Upper lobe of left lung (tissue), 6 donors: ENCODE data around the gene TBC1D5. TPM values are rescaled to one million over a fixed set of nuclear protein-coding genes. Genes with fewer than 3 reads are reported as not detected.

Experiments used
- ATAC-seq, 2 donors: fragments of 200-7000 bp; cut with Tn5 transposase; one replicate each; pipeline ENCODE4 v1.9.1; 2022; ENCODE audit warnings: mild to moderate bottlenecking in 2 of 2, moderate library complexity in 2 of 2; ENCODE audit not compliant: low FRiP score in 2 of 2
- DNase-seq, 2 donors: peaks; one replicate each; pipeline ENCODE4 v3.0.0-alpha.2; 2019 to 2020
- H3K27ac ChIP-seq, 4 donors: fragments of 200-600 bp; sonication (generic); one replicate each; pipeline ENCODE4 v1.5.1; 2016 to 2019
- H3K27me3 ChIP-seq, 4 donors: fragments of 200-600 bp; sonication (generic); one replicate each; pipeline ENCODE4 v1.5.1; 2017 to 2019
- H3K36me3 ChIP-seq, 4 donors: fragments of 200-600 bp; sonication (generic); one replicate each; pipeline ENCODE4 v1.5.1; 2016 to 2019
- H3K4me1 ChIP-seq, 4 donors: fragments of 200-600 bp; sonication (generic); one replicate each; pipeline ENCODE4 v1.5.1; 2018 to 2019
- H3K4me3 ChIP-seq, 4 donors: fragments of 200-600 bp; sonication (generic); one replicate each; pipeline ENCODE4 v1.5.1; 2017 to 2019; ENCODE audit warnings: mild to moderate bottlenecking in 2 of 4, moderate library complexity in 1 of 4
- H3K9me3 ChIP-seq, 4 donors: fragments of 200-600 bp; sonication (generic); one replicate each; pipeline ENCODE4 v1.5.1; 2018 to 2019
- EP300 ChIP-seq, 4 donors: sonication (generic); formaldehyde crosslinking; IDR thresholded peaks; one replicate each; pipeline ENCODE4 v1.5.1; 2017; ENCODE audit warnings: antibody characterized with exemption in 4 of 4, control low read depth in 2 of 4
- POLR2A ChIP-seq, 4 donors: fragments of 450-650 bp; IDR thresholded peaks; one replicate each; pipeline ENCODE4 v1.5.1; 2016 to 2017; ENCODE audit warnings: antibody characterized with exemption in 4 of 4, mild to moderate bottlenecking in 2 of 4
- POLR2AphosphoS5 ChIP-seq, 2 donors: sonication (generic); formaldehyde crosslinking; IDR thresholded peaks; one replicate each; pipeline ENCODE4 v1.5.1; 2017; ENCODE audit warnings: antibody characterized with exemption in 2 of 2
- WGBS, 2 donors: methylation state at CpG; one replicate each; pipeline ENCODE4 v1.1.5; 2017 to 2018; 5-methylcytosine and 5-hydroxymethylcytosine counted together
- total RNA-seq, 6 donors: library from RNA; depleted of rRNA in 4 of 6; stranded (reverse); fragments of >200 nt in 4 of 6; gene quantifications; one replicate each; pipeline versions ENCODE4 v1.1.0 to v1.2.1, GENCODE V29; 2016 to 2021
- TF ChIP-seq, protein P1 (sequence below), 6 experiments: fragments of 450-650 bp in 4 of 6; fragments of 200-600 bp in 2 of 6; sonication (generic) in 2 of 6; IDR thresholded peaks; one replicate each; pipeline ENCODE4 v1.5.1; 2016 to 2019; ENCODE audit warnings: antibody characterized with exemption in 6 of 6
- donor health status: DM: no; HTN: no; CAD: no; lungs with moderate emphysema.
- donor health status: DM: no; HTN: yes; CAD: no; lungs with severe emphysema.

Gene TBC1D5
- total RNA-seq, 6 donors from 2014 or later, result 53.0 to 135 (median 63.3) TPM

DNA sequence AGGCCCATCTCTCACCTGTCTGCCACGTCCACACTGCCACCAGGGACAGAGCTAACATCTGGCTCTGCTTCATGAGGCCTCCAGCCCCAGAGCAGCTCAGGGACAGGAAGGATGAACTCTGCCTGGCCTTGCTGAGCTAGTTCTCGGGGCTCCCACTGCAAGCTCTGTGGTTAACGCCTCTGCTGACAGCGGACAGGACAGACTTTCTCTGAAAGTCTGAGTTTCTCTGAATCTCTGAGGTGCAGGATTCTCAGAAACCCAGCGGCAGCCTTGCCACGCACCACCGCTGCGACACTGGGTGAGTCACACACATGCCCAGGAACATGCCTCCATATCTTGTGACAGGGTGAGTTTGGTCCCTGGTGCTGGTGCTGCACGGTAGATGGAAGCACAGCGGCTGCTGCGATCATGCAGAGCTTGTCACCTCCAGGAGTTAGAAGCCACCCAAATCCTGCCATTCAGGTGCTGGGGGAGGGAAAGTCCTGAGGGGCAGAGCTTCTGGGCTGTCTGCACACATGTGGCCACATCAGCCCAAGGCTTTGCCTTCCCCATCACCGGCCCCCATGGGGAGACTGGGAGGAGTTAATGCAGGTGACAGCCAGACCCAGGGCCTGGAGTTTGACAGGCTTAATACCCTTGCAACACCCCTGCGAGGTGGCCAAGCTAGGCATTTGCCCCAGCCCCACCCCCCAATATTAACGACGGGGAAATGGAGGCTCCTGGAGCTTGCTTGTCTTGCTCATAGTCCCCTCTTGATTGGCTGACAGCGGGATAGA is 590.6 kb downstream of the TBC1D5 start:
- H3K27me3 ChIP-seq, result no peaks in the 10 kb centered on the region
- no peaks in the 10 kb centered on the region for H3K4me1 ChIP-seq
- H3K27ac ChIP-seq, result no peak overlapping the region

DNA sequence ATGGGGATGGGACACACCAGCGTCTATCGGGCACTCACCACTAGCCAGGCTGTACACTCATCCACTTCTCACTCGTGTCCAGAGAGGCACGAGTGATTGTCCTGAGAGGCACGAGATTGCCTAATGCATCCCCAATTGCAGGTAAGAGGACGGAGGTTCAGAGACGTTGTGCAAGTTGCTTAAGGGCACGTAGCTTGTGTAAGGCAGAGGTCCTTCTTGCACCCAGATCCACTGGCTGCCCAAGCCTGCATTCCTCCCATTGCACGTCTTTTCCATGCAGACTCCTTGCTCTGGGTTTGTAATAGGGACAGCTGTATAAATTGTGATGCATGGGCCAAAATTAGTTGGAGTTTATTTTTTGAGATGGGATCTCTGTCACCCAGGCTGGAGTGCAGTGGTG is 593.4 kb downstream of the TBC1D5 start:
- WGBS, 2 donors, result 69 to 98% methylated on average over 5 to 9 of the region's 9 CpGs
- Histone ChIP-seq H3K36me3 (peaks cover 0 to 10% (median 9%) of the 10 kb centered on the region in 4 donors), H3K27me3 (no peaks in the 10 kb centered on the region), H3K4me3 (no peak overlapping the region), H3K27ac (no peak overlapping the region), H3K9me3 (peaks cover 0 to 13% (median 10%) of the 10 kb centered on the region in 4 donors), H3K4me1 (no peaks in the 10 kb centered on the region)
- TF ChIP-seq, protein P1, sequence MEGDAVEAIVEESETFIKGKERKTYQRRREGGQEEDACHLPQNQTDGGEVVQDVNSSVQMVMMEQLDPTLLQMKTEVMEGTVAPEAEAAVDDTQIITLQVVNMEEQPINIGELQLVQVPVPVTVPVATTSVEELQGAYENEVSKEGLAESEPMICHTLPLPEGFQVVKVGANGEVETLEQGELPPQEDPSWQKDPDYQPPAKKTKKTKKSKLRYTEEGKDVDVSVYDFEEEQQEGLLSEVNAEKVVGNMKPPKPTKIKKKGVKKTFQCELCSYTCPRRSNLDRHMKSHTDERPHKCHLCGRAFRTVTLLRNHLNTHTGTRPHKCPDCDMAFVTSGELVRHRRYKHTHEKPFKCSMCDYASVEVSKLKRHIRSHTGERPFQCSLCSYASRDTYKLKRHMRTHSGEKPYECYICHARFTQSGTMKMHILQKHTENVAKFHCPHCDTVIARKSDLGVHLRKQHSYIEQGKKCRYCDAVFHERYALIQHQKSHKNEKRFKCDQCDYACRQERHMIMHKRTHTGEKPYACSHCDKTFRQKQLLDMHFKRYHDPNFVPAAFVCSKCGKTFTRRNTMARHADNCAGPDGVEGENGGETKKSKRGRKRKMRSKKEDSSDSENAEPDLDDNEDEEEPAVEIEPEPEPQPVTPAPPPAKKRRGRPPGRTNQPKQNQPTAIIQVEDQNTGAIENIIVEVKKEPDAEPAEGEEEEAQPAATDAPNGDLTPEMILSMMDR (IDR thresholded peaks at IDR 0.05), result no peak
- TF ChIP-seq EP300 (IDR thresholded peaks at IDR 0.05) (no peak), POLR2AphosphoS5 (IDR thresholded peaks at IDR 0.05) (no peak), POLR2A (IDR thresholded peaks at IDR 0.05) (no peak)
- ATAC-seq, result no peak
- DNase-seq, result no peak

More for the DNA sequence above, 590.6 kb downstream of the TBC1D5 start:
- DNase-seq (peak in 1 of 2 donors; percentile 49), ATAC-seq (peak in 1 of 2 donors; percentile 34)
- peak in 1 of 2 donors; percentile 17 for TF ChIP-seq POLR2AphosphoS5 (IDR thresholded peaks at IDR 0.05)
- TF ChIP-seq POLR2A (IDR thresholded peaks at IDR 0.05), result no peak
- TF ChIP-seq, protein P1 (IDR thresholded peaks at IDR 0.05), result no peak
- peaks cover 0 to 15% (median 11%) of the 10 kb centered on the region in 4 donors for H3K9me3 ChIP-seq
- no peak overlapping the region for H3K4me3 ChIP-seq
- peaks cover 0 to 31% (median 24%) of the 10 kb centered on the region in 4 donors for H3K36me3 ChIP-seq
- 82 to 83% methylated on average over 3 to 15 of the region's 16 CpGs for WGBS, 2 donors

DNA sequence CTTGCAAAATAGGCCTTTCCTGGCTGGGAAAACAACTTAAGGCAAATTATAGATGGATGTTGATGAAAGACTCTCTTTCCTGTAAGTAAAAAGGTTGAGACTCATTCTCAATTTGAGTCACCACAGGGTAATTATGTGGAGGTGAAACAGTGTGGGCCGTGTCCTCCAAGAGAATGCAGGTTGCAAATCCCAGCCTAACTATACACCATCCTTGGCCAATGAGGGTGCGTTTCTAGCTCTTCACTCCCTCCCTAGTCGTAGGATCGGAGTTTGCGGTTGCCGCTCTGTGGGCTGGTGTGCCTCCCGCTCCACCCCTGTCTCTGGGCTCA is 597.8 kb downstream of the TBC1D5 start:
- H3K4me1 ChIP-seq, result no peaks in the 10 kb centered on the region
- H3K27me3 ChIP-seq, result no peaks in the 10 kb centered on the region
- DNase-seq (no peak), ATAC-seq (no peak)
- TF ChIP-seq POLR2AphosphoS5 (IDR thresholded peaks at IDR 0.05), result no peak
- TF ChIP-seq, protein P1 (IDR thresholded peaks at IDR 0.05), result no peak
- TF ChIP-seq POLR2A (IDR thresholded peaks at IDR 0.05), result no peak
- TF ChIP-seq EP300 (IDR thresholded peaks at IDR 0.05), result no peak
- H3K36me3 ChIP-seq, result no peaks in the 10 kb centered on the region
- no peaks in the 10 kb centered on the region for H3K9me3 ChIP-seq
- WGBS, 2 donors, result 93 to 100% methylated on average over 7 of the region's 7 CpGs
- no peak overlapping the region for H3K27ac ChIP-seq
- no peak overlapping the region for H3K4me3 ChIP-seq

- Histone ChIP-seq H3K36me3 (no peaks in the 10 kb centered on the region), H3K4me1 (no peaks in the 10 kb centered on the region), H3K9me3 (no peaks in the 10 kb centered on the region), H3K27me3 (no peaks in the 10 kb centered on the region), H3K27ac (no peak overlapping the region), H3K4me3 (no peak overlapping the region)
- DNase-seq, result no peak
- no peak for ATAC-seq
- 89 to 90% methylated on average over 10 of the region's 10 CpGs for WGBS, 2 donors
- TF ChIP-seq POLR2AphosphoS5 (IDR thresholded peaks at IDR 0.05), result no peak
- TF ChIP-seq POLR2A (IDR thresholded peaks at IDR 0.05), result no peak
- TF ChIP-seq, protein P1 (IDR thresholded peaks at IDR 0.05), result no peak
- TF ChIP-seq EP300 (IDR thresholded peaks at IDR 0.05), result no peak
Measured at GRCh38 chr3:17143893-17144664, 598.4 kb downstream of the TBC1D5 start.
